Measurements from ENCODE around the gene SLCO2A1.

The SLCO2A1 gene

GRCh38 chr3:133943639-133944141 lies 86.0 kb downstream of the SLCO2A1 start:
- Mint-ChIP-seq H3K27me3 (ENCODE audit: low read depth) (no peaks in the 10 kb centered on the region), H3K27ac (no peak overlapping the region), H3K4me3 (no peak overlapping the region), H3K9me3 (no peaks in the 10 kb centered on the region), H3K36me3 (ENCODE audit: low read depth) (no peaks in the 10 kb centered on the region), H3K4me1 (ENCODE audit: low read depth) (peaks cover 12% of the 10 kb centered on the region)
- DNase-seq (ENCODE audit: low spot score) = no peak

- H3K9me3 Mint-ChIP-seq = no peaks in the 10 kb centered on the region
- no peak overlapping the region for H3K27ac Mint-ChIP-seq
- H3K4me1 Mint-ChIP-seq (ENCODE audit: low read depth) = peaks cover 12% of the 10 kb centered on the region
- no peaks in the 10 kb centered on the region for H3K27me3 Mint-ChIP-seq (ENCODE audit: low read depth)
- no peaks in the 10 kb centered on the region for H3K36me3 Mint-ChIP-seq (ENCODE audit: low read depth)
- no peak overlapping the region for H3K4me3 Mint-ChIP-seq
- DNase-seq (ENCODE audit: low spot score) = no peak
These were observed 86.6 kb downstream of the SLCO2A1 start for GRCh38 chr3:133943031-133943535.

DNA sequence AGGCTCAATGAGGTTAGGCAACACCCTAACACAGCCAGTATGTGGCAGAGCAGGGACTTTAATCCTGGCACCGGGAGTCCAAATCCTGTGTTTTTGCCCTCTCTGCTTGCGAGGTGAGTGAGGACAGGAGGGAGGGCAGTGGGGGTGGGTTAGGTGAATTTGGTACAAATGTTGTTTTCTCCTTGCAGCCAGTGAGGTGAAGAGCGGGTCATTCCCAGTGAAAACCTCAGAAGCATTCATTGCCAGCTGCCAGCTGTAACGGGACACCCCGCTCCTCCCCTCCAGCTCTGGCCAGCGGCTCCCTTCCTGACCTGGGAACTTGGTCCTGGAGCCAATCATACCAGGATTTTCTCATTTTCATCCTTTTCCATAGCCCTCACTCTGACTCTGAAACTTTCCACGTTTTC lies 88.3 kb downstream of the SLCO2A1 start:
- Mint-ChIP-seq H3K27ac (no peak overlapping the region), H3K27me3 (ENCODE audit: low read depth) (peaks cover 3% of the 10 kb centered on the region), H3K4me1 (ENCODE audit: low read depth) (peaks cover 12% of the 10 kb centered on the region), H3K36me3 (ENCODE audit: low read depth) (no peaks in the 10 kb centered on the region), H3K4me3 (no peak overlapping the region), H3K9me3 (no peaks in the 10 kb centered on the region)
- no peak for DNase-seq (ENCODE audit: low spot score)

DNA sequence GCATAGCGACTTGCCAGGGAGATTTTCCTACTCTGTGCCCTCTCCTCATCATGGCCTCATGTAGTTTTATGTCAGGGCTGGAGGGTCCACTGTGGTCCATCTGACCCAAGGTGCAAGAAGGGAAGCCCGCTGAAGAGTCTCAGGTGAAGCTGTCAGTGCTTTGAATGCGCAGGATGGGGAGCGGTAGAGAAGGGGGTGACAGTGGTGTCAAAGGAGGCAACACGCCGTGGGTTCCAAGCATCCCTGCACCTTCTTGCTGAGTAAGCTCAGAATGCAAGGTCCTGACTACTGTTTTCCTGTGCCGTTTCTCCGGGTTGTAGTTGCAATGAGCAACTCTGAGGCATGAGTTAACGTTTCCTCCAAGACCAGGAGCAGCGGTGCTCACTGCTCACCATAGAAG lies 89.2 kb downstream of the SLCO2A1 start:
- Mint-ChIP-seq H3K27me3 (ENCODE audit: low read depth) (peaks cover 3% of the 10 kb centered on the region), H3K27ac (no peak overlapping the region), H3K4me1 (ENCODE audit: low read depth) (peaks cover 11% of the 10 kb centered on the region), H3K9me3 (no peaks in the 10 kb centered on the region), H3K36me3 (ENCODE audit: low read depth) (no peaks in the 10 kb centered on the region), H3K4me3 (no peak overlapping the region)
- no peak for DNase-seq (ENCODE audit: low spot score)

- Mint-ChIP-seq H3K36me3 (ENCODE audit: low read depth) (no peaks in the 10 kb centered on the region), H3K4me3 (no peak overlapping the region), H3K4me1 (ENCODE audit: low read depth) (peaks cover 11% of the 10 kb centered on the region), H3K27me3 (ENCODE audit: low read depth) (peaks cover 3% of the 10 kb centered on the region), H3K9me3 (no peaks in the 10 kb centered on the region), H3K27ac (no peak overlapping the region)
- no peak for DNase-seq (ENCODE audit: low spot score)
These were observed 90.3 kb downstream of the SLCO2A1 start for GRCh38 chr3:133939463-133939835.

- H3K27ac Mint-ChIP-seq = no peak overlapping the region
- H3K9me3 Mint-ChIP-seq = no peaks in the 10 kb centered on the region
- peaks cover 10% of the 10 kb centered on the region for H3K4me1 Mint-ChIP-seq (ENCODE audit: low read depth)
- H3K27me3 Mint-ChIP-seq (ENCODE audit: low read depth) = peaks cover 3% of the 10 kb centered on the region
- H3K4me3 Mint-ChIP-seq = no peak overlapping the region
- no peak for DNase-seq (ENCODE audit: low spot score)
- no peaks in the 10 kb centered on the region for H3K36me3 Mint-ChIP-seq (ENCODE audit: low read depth)
These were observed 90.8 kb downstream of the SLCO2A1 start for GRCh38 chr3:133938770-133939462.

GRCh38 chr3:133937756-133938601 lies 91.7 kb downstream of the SLCO2A1 start:
- Mint-ChIP-seq H3K9me3 (no peaks in the 10 kb centered on the region), H3K27ac (no peak overlapping the region), H3K36me3 (ENCODE audit: low read depth) (no peaks in the 10 kb centered on the region), H3K4me3 (no peak overlapping the region), H3K4me1 (ENCODE audit: low read depth) (peaks cover 5% of the 10 kb centered on the region), H3K27me3 (ENCODE audit: low read depth) (peaks cover 3% of the 10 kb centered on the region)
- DNase-seq (ENCODE audit: low spot score) = no peak

DNA sequence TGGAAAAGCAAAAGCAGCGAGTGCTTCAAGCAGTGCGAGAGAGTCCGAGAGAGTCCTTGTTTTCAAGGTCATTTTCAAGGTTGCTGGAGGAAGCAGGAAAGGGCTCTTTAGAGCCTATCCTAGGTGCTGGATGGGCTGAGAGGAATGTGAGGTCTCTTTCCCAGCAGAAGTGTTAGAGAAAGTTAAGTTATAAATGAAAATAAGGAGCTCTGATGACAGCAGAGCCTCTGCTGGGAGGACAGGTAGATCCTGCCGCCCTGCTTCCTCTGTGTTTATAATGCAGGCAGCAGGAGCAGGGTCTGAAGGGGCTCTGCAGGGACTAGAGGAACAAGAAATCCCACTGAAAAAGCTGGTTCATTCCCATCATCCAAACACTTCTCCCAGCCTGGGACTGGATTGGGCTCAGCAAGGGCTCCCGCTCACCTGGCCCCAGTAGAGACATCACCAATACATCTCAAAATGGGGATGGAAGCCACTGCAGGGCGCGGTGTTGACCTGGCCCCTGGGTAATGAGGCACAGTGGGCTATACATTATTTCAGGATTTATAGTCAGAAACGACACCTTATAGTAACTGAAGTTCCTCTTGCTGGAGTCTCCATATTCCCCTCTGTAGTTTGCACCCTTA lies 92.6 kb downstream of the SLCO2A1 start:
- no peak for DNase-seq (ENCODE audit: low spot score)
- H3K27ac Mint-ChIP-seq = no peak overlapping the region
- H3K9me3 Mint-ChIP-seq = no peaks in the 10 kb centered on the region
- H3K4me1 Mint-ChIP-seq (ENCODE audit: low read depth) = no peaks in the 10 kb centered on the region
- no peak overlapping the region for H3K4me3 Mint-ChIP-seq
- peaks cover 3% of the 10 kb centered on the region for H3K27me3 Mint-ChIP-seq (ENCODE audit: low read depth)
- H3K36me3 Mint-ChIP-seq (ENCODE audit: low read depth) = no peaks in the 10 kb centered on the region

- no peaks in the 10 kb centered on the region for H3K9me3 Mint-ChIP-seq
- H3K27me3 Mint-ChIP-seq (ENCODE audit: low read depth) = peaks cover 3% of the 10 kb centered on the region
- no peaks in the 10 kb centered on the region for H3K36me3 Mint-ChIP-seq (ENCODE audit: low read depth)
- no peak overlapping the region for H3K4me3 Mint-ChIP-seq
- DNase-seq (ENCODE audit: low spot score) = no peak
- no peaks in the 10 kb centered on the region for H3K4me1 Mint-ChIP-seq (ENCODE audit: low read depth)
- no peak overlapping the region for H3K27ac Mint-ChIP-seq
These were observed 93.6 kb downstream of the SLCO2A1 start for GRCh38 chr3:133935843-133936769.

- peaks cover 3% of the 10 kb centered on the region for H3K27me3 Mint-ChIP-seq (ENCODE audit: low read depth)
These were observed 94.5 kb downstream of the SLCO2A1 start for GRCh38 chr3:133934996-133935842.

DNA sequence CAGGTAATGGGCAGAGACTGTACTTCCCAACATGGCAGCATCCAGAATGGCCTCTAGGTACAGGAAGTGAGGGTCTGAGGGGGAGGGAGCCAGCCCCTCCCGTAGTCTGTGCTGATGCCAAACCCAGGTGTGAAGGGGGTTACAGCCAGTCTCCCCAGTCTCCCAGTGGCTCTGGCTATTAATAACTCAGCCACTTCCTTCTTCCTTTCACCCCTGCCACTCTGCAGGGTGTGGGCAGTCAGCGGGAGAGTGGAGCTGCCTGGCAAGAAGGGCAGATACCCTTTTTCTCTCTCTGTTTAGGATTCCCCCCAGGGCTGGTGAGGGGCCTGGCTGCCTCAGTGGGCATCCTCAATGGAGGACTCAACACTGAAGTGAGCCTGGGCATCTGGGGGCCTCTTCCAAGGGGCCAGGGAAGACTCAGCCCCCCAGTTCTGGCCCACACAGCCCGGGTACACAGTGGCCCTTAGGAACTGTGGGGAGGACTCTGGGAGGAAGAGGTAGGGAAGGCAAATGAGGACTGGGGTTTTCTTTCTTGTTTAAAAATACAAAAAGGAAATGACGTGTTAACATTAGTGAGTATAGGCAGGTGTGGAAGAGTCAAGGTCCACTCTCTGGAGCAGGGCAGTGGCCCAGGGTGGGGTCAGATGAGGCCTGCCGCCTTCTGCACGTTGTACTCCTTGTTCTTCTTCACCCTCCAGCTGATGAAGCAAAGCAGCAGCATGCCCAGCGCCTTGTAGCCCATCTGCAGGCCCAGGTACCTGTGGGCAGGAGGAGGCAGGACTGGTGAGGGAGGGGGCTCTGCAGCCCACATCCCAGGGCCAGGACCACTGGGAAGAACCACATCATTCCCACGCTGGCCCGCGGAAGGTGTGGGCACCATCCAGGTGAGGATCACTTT lies 95.4 kb downstream of the SLCO2A1 start:
- H3K9me3 Mint-ChIP-seq = no peaks in the 10 kb centered on the region
- no peak overlapping the region for H3K4me3 Mint-ChIP-seq
- H3K27ac Mint-ChIP-seq = no peak overlapping the region
- no peaks in the 10 kb centered on the region for H3K36me3 Mint-ChIP-seq (ENCODE audit: low read depth)
- H3K27me3 Mint-ChIP-seq (ENCODE audit: low read depth) = peaks cover 3% of the 10 kb centered on the region
- no peak for DNase-seq (ENCODE audit: low spot score)
- peaks cover 1% of the 10 kb centered on the region for H3K4me1 Mint-ChIP-seq (ENCODE audit: low read depth)

More at GRCh38 chr3:133934996-133935842, 94.5 kb downstream of the SLCO2A1 start:
- DNase-seq (ENCODE audit: low spot score) = no peak
- Mint-ChIP-seq H3K9me3 (no peaks in the 10 kb centered on the region), H3K27ac (no peak overlapping the region), H3K36me3 (ENCODE audit: low read depth) (no peaks in the 10 kb centered on the region), H3K4me3 (no peak overlapping the region), H3K4me1 (ENCODE audit: low read depth) (no peaks in the 10 kb centered on the region)

All from T-helper 2 cell treated with Interferon-gamma antibody and Interleukin-4, amounts not matched to agents 5 μg/mL and 100 μg/mL, for 36 hours (primary cell).